Measurements from ENCODE around the gene INAFM2.

Gene INAFM2

DNA sequence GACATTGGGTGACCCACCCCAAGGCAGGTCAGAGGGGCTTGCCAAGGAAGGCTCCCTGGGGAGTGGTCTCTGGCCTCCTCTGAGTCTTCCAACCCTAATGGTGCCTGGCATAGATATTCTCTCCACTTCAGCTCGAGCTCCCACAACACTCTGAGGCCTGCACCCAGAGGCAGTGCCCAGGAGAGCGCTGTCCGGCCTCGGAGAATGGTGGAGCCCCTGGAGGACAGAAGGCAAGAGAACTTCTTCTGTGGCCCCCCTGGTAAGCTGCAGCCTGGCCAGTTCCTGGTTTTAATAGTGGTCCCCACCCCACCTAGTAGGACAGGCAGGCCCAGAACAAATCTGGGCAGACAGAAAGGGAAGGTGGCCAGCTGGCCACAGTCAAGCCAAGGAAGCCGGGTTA is 41.5 kb downstream of the INAFM2 start:
- no peak for DNase-seq (ENCODE audit: low spot score)

GRCh38 chr15:40365624-40366456 is 42.3 kb downstream of the INAFM2 start:
- no peak for DNase-seq (ENCODE audit: low spot score)

DNA sequence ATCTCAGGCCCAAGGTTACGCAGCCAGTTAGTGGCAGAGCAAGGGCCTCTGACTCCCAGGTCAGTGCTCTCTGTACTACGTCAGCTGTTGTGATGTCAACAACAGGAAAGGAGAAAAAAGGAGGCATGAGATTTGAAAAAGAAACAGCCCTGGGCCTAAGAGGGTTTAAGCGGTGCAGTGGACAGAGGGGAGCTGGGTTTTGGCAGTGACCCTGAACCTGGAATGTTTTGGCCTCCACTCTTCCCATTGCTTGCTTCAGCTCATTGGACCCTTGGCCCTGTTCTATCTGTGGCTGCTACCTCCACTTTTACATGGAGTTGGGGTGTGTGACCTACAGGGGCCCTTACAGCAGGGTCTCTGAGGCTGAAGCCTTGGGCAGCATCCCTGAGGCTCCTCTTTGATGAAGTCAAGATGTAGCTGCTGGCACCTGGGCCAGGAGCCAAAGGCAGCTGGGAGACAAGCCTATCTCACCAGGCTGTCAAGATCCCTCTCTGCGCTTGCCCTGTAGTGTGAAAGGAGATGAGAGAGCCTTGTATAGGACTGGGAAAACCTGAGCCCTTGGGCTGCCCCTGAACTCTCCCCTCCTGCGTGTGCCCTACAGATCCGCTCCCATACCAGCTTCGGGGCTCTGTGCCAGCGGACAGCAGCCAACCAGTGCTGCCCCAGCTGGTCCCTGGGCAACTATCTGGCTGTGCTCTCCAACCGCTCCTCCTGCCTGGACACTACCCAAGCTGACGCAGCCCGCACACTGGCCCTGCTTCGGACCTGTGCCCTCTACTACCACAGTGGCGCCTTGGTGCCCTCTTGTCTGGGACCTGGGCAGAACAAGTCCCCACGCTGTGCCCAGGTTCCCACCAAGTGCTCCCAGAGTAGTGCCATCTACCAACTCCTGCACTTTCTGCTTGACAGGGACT is 43.2 kb downstream of the INAFM2 start:
- DNase-seq (ENCODE audit: low spot score), result no peak

GRCh38 chr15:40367371-40367685 is 43.8 kb downstream of the INAFM2 start:
- DNase-seq (ENCODE audit: low spot score), result no peak

DNA sequence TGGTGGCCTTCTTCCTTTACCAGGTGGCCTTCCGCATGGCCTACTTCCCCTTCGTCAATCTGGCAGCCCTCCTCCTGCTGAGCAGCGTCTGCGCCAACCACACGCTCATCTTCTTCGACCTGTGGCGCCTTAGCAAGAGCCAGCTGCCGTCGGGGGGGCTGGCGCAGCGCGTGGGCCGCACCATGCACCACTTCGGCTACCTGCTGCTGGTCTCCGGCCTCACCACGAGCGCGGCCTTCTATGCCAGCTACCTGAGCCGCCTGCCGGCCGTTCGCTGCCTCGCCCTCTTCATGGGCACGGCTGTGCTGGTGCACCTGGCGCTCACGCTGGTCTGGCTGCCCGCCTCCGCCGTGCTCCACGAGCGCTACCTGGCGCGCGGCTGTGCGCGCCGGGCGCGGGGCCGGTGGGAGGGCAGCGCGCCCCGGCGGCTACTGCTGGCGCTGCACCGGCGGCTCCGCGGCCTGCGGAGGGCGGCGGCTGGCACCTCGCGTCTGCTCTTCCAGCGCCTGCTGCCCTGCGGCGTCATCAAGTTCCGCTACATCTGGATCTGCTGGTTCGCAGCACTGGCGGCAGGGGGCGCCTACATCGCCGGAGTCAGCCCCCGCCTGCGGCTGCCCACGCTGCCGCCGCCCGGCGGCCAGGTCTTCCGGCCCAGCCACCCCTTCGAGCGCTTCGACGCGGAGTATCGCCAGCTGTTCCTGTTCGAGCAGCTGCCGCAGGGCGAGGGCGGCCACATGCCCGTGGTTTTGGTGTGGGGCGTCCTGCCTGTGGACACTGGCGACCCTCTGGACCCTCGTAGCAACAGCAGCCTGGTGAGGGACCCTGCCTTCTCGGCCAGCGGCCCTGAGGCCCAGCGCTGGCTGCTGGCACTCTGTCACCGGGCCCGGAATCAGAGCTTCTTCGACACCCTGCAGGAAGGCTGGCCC is 44.5 kb downstream of the INAFM2 start:
- peak; percentile 90 for DNase-seq (ENCODE audit: low spot score)

DNA sequence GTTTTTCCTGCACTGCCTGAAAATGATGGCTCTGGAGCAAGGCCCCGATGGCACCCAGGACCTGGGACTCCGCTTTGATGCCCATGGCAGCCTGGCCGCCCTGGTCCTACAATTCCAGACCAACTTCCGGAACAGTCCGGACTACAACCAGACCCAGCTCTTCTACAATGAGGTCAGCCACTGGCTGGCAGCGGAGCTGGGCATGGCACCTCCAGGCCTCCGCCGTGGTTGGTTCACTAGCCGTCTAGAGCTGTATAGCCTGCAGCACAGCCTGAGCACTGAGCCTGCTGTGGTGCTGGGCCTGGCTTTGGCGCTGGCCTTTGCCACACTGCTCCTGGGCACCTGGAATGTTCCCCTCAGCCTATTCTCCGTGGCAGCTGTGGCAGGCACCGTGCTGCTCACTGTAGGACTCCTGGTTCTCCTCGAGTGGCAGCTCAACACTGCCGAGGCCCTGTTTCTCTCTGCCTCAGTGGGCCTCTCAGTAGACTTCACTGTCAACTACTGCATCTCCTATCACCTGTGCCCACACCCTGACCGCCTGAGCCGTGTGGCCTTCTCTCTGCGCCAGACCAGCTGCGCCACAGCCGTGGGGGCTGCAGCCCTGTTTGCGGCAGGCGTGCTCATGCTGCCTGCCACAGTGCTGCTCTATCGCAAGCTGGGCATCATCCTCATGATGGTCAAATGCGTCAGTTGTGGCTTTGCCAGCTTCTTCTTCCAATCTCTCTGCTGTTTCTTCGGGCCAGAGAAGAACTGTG is 45.4 kb downstream of the INAFM2 start:
- DNase-seq (ENCODE audit: low spot score), result no peak

DNA sequence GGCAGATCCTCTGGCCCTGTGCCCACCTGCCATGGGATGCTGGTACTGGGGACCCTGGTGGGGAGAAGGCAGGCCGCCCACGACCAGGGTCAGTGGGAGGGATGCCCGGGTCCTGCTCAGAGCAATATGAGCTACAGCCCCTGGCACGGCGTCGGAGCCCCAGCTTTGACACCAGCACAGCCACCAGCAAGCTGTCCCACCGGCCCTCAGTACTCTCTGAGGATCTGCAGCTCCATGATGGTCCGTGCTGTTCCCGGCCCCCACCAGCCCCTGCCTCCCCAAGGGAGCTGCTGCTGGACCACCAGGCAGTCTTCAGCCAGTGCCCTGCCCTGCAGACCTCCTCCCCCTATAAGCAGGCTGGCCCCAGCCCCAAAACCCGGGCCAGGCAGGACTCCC is 46.0 kb downstream of the INAFM2 start:
- DNase-seq (ENCODE audit: low spot score), result no peak

DNA sequence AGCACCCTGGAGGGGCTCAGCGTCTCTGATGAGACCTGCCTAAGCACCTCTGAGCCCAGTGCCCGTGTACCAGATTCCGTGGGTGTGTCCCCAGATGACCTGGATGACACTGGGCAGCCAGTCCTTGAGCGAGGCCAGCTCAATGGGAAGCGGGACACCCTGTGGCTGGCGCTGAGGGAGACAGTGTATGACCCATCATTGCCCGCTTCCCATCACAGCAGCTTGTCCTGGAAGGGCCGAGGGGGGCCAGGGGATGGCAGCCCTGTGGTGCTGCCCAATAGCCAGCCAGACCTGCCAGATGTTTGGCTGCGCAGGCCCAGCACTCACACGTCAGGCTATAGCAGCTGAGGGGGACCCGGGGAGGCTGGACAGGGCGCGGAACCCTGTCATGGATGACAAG is 46.5 kb downstream of the INAFM2 start:
- no peak for DNase-seq (ENCODE audit: low spot score)

DNA sequence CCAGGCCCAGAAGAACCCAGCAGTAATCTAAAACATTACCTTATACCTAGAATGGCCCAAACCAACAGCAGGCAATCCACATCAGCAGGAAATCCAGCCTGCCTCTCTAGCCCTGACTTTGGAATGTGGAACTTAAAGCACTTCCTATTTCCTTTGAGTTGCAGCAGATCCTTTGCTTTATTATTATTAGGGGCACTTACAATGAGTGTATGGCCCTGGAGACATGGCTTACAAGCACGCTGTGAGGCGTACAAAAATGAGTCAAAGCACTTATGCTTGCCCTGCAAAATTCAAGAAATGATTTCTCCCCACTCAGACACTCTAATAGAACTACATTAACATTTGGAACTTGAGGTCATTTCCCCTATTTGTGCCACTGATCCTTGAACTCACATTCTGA is 49.5 kb downstream of the INAFM2 start:
- no peak for DNase-seq (ENCODE audit: low spot score)

All from CD4-positive, alpha-beta T cell treated with Interleukin-15 for 4 hours (primary cell).